NCI-H345 treated with DMSO at 0.1 percent for 48 hours (cell line): ENCODE results near the gene GCLC.

Experiments used
- DNase-seq: peaks from one replicate; lab custom pipeline; 2025; ENCODE audit not compliant: unreplicated experiment; lab: John Stamatoyannopoulos, UW

The GCLC gene

GRCh38 chr6:53527249-53527765 lies 17.6 kb downstream of the GCLC start:
- DNase-seq: no peak

DNA sequence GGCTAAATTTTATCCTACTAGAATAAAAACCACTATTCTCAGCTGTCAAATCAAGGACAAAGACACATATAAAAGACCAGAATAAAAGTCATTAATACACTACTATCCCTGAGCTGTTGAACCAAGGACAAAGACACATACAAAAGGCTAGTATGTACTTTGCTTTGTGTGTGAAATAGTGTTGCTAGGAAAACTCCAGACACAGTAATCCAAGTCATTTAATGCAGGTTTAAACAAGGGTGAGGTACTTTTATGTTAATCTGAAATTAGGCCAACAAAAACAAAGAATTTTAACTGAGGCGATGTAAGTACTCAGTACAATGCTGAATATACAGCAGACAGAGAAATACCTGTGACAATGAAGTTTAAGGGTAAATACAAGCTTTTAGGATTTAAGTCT lies 18.9 kb downstream of the GCLC start:
- DNase-seq: no peak

DNA sequence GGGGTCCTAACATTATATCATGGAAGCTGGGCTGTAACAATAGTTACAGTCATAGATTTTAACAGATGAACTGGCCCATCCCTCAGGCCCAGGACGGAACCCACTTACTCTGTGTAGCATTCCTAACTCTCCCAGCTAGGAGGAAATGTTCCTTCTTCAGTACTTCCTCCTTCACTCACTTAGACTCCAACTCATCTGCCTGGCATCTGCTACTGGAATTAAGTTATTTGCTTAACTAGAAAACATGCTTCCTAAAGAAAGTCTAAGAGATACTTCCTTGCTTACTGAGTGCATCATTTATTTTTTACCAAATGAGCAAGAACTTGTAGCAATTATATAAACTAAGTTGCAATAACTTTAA lies 20.5 kb downstream of the GCLC start:
- no peak for DNase-seq

- no peak for DNase-seq
Observed at GRCh38 chr6:53523511-53524454, 21.1 kb downstream of the GCLC start.

GRCh38 chr6:53520320-53520928 lies 24.5 kb downstream of the GCLC start:
- DNase-seq: no peak

GRCh38 chr6:53518862-53519261 lies 26.0 kb downstream of the GCLC start:
- no peak for DNase-seq

GRCh38 chr6:53517021-53517420 lies 27.9 kb downstream of the GCLC start:
- DNase-seq: no peak

DNA sequence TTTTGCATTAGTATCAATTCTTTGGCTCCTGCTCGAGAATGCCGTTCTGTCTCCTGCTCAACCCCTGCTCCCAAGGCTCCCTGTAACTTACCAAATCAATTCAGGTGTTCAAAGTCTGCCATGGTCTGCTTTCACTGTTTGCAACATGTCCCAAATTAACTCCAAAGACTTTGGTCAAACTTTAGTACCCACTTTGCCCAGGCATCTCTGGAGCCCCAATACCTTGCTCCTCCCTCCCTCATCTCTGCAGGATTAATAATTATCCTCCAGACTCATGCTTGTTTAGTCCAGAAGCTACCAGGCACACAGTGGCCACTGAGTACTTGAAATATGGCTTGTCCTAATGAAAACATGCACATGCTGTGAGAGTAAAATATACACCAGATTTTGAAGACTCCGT lies 30.2 kb downstream of the GCLC start:
- no peak for DNase-seq

- no peak for DNase-seq
Observed at GRCh38 chr6:53513519-53513966, 31.4 kb downstream of the GCLC start.

GRCh38 chr6:53513056-53513455 lies 31.8 kb downstream of the GCLC start:
- no peak for DNase-seq

DNA sequence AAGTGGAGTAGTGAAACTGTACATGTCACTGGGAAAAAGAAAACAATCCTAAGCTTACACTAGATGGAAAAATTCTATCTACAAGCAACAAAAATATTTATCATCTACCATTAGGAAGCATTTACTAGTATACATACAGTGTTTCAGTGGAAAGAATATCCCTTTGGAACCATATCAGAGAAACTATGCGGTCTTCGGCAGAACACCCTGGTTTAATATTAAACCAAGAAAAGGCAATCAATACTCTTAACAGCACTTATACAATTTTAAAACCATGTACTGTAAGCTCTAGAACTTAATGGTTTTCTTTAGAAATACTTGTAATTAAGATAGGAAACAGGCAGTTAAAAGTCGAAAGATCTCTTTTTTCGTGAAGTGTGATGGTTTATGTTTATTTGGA lies 32.3 kb downstream of the GCLC start:
- DNase-seq: no peak

DNA sequence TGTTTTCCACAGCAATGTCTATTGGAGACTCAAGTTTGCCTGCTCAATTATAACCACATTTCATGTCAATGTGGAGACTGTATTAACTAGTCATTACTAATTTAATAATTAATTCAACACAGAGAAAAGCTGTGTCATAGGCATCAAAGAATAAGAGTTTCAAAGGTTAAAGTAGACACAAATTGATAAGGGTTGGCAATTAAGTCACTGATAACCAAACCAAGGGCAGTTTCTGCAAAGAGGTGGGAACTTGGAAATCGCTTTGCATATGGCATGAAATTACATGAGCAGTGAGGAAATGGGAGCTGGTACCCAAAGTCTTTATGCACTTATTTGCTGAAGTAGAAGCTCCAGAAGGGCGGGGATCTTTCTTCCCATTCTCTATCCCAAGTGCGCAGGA lies 34.2 kb downstream of the GCLC start:
- DNase-seq: no peak

- no peak for DNase-seq
Observed at GRCh38 chr6:53506872-53507271, 38.0 kb downstream of the GCLC start.

DNA sequence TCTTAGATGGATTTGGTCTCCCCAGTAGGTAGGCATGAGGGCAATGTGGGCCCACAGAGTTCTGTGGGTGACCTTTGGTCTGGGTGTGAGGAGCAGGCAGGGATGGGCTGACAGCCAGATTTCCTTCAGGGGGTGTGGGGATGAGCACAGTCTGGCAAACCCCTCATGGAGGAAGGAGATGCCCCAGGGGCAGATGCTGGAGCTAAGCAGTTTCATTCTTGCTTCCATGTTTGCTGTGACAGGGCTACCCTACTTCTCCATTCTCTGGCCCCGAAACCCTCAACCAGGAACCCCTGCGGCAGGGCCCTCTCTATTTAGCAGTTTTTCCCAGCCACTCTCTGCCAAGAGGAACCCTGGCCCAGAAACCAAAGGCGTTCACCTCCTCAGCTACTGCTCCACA lies 40.4 kb downstream of the GCLC start:
- DNase-seq: no peak

GRCh38 chr6:53503060-53503459 lies 41.8 kb downstream of the GCLC start:
- no peak for DNase-seq

DNA sequence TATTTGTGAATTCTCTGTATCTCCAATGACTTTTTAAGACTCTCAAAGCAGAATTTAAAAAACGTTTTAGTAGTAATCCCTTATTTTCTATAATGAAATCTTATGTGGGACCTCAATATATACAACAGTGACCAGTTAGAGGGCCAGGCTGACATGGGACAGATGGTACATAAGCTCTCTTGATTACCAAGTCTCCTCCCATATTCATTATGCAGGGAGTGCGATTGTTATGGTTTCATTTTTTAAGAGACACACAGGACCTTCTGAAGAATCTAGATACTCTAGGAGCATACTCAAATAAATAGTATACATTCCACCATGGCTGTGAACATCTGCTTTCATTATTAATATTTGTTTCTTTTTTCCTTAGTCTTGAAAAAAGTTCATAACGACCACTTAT lies 43.5 kb downstream of the GCLC start:
- no peak for DNase-seq

DNA sequence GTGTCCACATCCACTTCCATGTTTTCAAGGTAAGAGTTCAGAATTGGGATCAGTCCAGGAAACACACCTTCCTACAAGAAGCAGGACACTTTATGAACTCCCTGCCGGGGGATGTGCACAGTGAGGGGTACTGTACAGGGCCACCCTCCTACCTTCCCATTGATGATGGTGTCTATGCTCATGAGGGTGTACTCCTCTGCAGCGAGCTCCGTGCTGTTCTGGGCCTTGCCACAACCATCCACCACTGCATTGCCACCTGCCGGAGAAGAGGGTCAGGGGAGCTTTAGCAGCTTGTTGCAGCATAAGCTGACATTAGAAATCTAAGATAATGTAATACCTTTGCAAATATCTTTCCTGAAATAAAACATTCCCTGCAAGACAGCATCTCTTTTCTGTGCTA lies 44.8 kb downstream of the GCLC start:
- DNase-seq: no peak

- DNase-seq: no peak
Observed at GRCh38 chr6:53499094-53499493, 45.8 kb downstream of the GCLC start.

DNA sequence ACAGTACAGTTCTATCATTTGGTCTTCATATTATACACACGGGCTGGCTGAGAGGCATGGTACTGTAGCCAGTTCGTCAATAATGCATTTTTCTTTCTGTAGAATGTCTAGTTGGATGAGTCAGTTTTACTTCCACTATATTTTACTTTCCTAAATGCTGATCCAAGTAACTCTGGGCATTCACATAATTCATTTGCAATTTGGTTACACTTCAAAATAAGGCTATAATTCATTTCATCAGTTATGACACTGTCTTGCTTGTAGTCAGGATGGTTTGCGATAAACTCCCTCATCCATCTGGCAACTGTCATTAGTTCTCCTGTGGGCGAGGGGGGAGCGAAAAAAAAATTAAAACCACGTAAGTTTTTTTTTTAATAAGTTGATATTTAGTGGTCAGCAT lies 46.3 kb downstream of the GCLC start:
- DNase-seq: no peak

DNA sequence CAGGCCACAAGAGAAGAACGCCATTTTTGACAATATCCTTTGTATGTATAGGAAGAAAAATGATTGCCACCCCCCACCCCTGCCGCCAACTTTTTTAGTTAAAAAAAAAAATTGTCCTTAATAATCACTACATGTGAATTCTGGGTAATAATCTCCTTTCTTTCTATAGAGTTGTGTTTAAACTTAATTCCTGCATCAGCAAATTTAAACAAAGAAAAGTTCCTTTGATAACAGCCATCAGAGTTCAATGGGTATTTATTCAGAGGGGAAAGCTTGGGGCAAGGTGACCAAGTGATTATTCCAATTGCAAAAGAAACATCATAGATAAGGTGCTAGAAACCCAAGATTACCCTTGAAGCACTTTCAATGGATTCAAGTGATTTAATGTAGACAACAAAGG lies 47.0 kb downstream of the GCLC start:
- DNase-seq: no peak

DNA sequence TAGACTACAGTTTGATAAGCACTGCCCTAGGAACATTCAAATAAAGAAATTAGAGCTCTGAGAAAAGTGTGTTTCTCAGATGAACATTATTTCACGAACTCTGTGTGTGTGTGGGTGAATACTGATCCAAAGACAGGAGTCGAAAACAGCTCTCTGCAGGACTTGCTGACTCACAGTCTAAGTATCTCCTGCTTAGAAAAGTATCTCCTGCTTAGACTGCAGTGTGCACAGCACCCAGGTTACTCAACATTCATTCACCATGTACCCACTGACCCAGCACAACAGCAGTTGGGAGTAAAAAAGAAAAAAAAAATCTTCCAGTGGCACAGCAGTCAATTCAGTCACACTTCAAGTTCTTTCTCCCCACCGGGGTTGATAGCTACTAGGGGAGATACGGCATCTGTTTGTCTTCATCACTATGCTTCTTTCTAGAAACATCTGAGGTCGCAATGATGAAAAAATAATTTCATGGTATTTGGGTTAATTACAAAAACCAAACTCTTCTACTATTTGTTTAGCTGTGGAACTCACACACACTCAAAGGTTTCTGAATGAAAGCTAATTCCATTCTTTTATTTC lies 48.0 kb downstream of the GCLC start:
- no peak for DNase-seq
